Measurements from ENCODE around the gene MYO18A.

DNA sequence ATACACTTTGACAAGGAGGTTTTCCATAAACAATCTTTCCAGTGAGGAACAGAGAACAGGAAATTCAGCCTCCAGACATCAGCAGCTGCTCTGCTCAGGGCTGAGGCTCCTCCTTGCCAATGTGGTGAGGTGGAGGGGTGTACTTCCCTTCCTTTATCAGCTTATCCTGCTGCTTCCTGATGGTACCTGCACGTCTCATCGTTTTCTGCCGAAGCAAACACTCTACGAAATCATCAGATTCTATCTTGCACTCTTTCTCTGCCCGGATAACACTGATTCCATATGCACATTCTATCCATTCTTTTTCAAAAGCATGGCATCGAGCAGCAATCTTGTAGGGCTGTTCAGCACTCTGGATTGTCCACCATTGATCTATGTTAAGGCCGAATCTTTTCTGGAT, 159.0 kb downstream of the MYO18A start:
- TF ChIP-seq, protein P1, sequence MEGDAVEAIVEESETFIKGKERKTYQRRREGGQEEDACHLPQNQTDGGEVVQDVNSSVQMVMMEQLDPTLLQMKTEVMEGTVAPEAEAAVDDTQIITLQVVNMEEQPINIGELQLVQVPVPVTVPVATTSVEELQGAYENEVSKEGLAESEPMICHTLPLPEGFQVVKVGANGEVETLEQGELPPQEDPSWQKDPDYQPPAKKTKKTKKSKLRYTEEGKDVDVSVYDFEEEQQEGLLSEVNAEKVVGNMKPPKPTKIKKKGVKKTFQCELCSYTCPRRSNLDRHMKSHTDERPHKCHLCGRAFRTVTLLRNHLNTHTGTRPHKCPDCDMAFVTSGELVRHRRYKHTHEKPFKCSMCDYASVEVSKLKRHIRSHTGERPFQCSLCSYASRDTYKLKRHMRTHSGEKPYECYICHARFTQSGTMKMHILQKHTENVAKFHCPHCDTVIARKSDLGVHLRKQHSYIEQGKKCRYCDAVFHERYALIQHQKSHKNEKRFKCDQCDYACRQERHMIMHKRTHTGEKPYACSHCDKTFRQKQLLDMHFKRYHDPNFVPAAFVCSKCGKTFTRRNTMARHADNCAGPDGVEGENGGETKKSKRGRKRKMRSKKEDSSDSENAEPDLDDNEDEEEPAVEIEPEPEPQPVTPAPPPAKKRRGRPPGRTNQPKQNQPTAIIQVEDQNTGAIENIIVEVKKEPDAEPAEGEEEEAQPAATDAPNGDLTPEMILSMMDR (IDR thresholded peaks at IDR 0.05), result no peak
- no peak for TF ChIP-seq POLR2AphosphoS5 (IDR thresholded peaks at IDR 0.05)

Measured in breast epithelium (tissue), 3 donors.